PC-9 (cell line): ENCODE data around the gene WDR37.

Experiments
- EZH2 ChIP-seq: fragments of 200-600 bp; sonication (generic); IDR thresholded peaks from 2 replicates; pipeline ENCODE4 v1.8.0; 2017; ENCODE audit warnings: antibody characterized with exemption, low read depth
- TF ChIP-seq, protein P1 (sequence below): fragments of 200-600 bp; sonication (generic); conservative IDR thresholded peaks from 2 replicates; pipeline ENCODE4 v1.6.1; 2017; ENCODE audit warnings: mixed run types, antibody characterized with exemption, mild to moderate bottlenecking, moderate library complexity

DNA sequence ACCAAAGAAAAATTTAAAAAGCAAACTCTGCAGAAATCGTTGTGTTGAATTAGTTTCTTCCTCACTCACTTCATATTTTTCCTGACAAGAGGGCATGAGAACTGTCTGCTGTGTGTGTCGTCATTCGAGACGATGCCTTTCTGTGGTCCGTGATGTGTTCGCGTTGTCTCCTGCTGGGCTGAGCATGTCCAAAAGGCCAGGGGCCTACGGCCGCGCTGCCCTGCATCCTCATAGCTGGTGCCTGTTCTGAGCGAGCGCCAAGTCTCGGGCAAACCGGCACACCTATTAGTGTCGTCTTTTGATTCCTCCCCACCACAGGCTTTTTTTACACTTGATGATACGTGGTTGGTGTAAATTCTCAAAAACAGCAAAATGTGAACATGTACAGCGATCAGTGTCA, 27.4 kb downstream of the WDR37 start:
- TF ChIP-seq, protein P1, sequence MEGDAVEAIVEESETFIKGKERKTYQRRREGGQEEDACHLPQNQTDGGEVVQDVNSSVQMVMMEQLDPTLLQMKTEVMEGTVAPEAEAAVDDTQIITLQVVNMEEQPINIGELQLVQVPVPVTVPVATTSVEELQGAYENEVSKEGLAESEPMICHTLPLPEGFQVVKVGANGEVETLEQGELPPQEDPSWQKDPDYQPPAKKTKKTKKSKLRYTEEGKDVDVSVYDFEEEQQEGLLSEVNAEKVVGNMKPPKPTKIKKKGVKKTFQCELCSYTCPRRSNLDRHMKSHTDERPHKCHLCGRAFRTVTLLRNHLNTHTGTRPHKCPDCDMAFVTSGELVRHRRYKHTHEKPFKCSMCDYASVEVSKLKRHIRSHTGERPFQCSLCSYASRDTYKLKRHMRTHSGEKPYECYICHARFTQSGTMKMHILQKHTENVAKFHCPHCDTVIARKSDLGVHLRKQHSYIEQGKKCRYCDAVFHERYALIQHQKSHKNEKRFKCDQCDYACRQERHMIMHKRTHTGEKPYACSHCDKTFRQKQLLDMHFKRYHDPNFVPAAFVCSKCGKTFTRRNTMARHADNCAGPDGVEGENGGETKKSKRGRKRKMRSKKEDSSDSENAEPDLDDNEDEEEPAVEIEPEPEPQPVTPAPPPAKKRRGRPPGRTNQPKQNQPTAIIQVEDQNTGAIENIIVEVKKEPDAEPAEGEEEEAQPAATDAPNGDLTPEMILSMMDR: no peak
- no peak for TF ChIP-seq EZH2
